ENCODE measurements around the gene HNRNPDL.
A peak's percentile ranks its signal among the peaks of the same experiment; 100 is the strongest.
"Not testable (repeated sequence)": the region's sequence is repeated elsewhere in the genome, so short reads cannot be mapped to it uniquely, and the experiment has no call there.

HNRNPDL gene

GRCh38 chr4:82430193-82430963 lies at the start of gene HNRNPDL, which contains the start of gene ENOPH1:
HNRNPDL (minus strand) TSS chr4:82430462; CDS start chr4:82429690, 772 bp downstream.
ENOPH1 (plus strand) TSS chr4:82430590; CDS start chr4:82430830, 240 bp downstream.
- DNase-seq: peak; percentile 100

GRCh38 chr4:82479562-82479961 lies 49.3 kb upstream of the HNRNPDL start:
- no peak for DNase-seq

DNA sequence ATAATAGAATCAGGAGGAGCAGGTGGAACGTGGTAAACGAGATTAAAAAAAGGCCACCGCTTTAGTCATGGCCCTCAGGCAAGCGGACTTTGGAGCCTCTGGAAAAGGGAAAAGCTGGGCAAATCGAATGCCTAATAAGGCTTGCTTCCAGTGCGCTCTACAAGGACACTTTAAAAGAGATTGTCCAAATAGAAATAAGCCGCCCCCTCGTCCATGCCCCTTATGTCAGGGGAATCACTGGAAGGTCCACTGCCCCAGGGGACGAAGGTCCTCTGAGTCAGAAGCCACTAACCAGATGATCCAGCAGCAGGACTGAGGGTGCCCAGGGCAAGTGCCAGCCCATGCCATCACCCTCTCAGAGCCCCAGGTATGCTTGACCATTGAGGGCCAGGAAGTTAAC lies 47.2 kb upstream of the HNRNPDL start:
- not testable (repeated sequence) for DNase-seq

DNA sequence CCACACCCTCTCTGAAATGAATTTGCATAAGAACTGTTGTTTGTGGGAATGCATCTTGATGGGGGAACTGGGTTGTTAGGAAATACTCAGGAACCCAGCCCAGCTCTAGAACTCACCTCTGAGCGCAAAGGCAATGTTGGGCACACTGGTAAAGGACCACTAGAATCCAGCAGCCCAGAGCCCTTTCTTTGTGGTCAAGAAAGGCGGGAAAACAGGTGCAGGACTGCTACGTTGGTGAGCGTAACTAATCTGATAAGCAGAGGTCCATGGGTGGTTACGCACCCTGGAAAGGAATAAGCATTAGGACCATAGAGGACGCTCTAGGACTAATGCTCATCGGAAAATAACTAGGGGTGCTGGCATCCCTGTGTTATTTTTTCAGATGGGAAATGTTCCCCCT lies 45.7 kb upstream of the HNRNPDL start:
- not testable (repeated sequence) for DNase-seq

GRCh38 chr4:82473621-82474164 lies 43.4 kb upstream of the HNRNPDL start:
- no peak for DNase-seq

GRCh38 chr4:82473080-82473479 lies 42.8 kb upstream of the HNRNPDL start:
- not testable (repeated sequence) for DNase-seq

- DNase-seq: no peak
These were observed 39.6 kb upstream of the HNRNPDL start for GRCh38 chr4:82469791-82470345.

- no peak for DNase-seq
These were observed 37.2 kb upstream of the HNRNPDL start for GRCh38 chr4:82467471-82467870.

GRCh38 chr4:82463221-82463620 lies 33.0 kb upstream of the HNRNPDL start:
- DNase-seq: no peak

GRCh38 chr4:82462415-82462831 lies 32.2 kb upstream of the HNRNPDL start:
- peak; percentile 85 for DNase-seq

GRCh38 chr4:82461710-82462109 lies 31.4 kb upstream of the HNRNPDL start:
- no peak for DNase-seq

GRCh38 chr4:82458729-82459128 lies 28.5 kb upstream of the HNRNPDL start:
- no peak for DNase-seq

- DNase-seq: no peak
These were observed 27.0 kb upstream of the HNRNPDL start for GRCh38 chr4:82457266-82457665.

DNA sequence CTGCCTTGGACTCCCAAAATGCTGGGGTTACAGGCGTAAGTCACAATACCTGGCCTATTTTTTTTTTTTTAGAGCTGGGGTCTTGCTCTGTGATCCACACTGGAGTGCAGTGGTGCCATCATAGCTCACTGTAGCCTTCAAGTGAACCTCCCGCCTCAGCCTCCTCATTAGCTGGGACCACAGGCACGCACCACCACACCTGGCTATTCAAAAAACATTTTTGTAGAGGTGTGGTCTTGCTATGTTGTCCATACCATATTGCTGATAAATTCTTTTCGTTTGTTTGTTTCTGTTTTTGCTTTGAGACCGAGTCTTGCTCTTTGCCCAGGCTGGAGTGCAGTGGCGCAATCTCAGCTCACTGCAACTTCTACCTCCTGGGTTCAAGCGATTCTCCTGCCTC lies 21.8 kb upstream of the HNRNPDL start:
- DNase-seq: no peak

- no peak for DNase-seq
These were observed 20.9 kb upstream of the HNRNPDL start for GRCh38 chr4:82450966-82451755.

DNA sequence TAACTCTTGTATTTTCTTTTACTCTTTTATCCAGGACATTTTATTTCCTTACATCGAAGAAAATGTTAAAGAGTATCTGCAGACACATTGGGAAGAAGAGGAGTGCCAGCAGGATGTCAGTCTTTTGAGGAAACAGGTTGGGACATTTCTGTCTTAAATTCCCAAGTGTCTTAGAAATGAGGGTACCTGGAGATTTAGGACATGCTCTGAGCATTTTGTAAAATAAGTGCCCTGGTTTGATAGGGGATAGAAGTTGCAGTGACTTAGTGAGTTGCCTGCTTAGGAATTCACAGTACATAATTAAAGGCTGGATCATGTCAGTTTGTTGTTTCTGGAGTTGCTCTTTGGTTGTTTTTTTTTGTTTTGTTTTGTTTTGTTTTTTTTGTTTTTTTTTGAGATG lies 17.6 kb upstream of the HNRNPDL start:
- DNase-seq: no peak

- DNase-seq: no peak
These were observed 8.8 kb upstream of the HNRNPDL start for GRCh38 chr4:82439088-82439487.

GRCh38 chr4:82437285-82438005 lies 7.2 kb upstream of the HNRNPDL start:
- DNase-seq: no peak

DNA sequence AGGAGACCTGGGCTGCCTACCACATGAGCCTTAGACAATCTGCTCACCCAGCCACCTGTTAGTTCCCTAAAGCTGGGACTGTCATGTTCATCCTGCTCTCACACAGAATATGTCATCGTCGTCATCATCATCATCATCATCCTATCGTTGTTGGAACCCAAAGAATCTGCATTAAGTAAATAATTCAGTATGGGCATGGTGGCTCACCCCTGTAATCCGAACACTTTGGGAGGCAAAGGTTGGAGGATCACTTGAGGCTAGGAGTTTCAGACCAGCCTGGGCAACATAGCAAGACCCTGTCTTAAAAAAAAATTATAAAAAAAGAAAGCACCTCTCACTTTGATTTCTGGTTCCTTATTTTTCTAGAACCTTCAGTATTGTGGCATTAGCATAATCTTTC lies 6.5 kb upstream of the HNRNPDL start:
- DNase-seq: no peak

- DNase-seq: no peak
These were observed 5.9 kb upstream of the HNRNPDL start for GRCh38 chr4:82436130-82436529.

DNA sequence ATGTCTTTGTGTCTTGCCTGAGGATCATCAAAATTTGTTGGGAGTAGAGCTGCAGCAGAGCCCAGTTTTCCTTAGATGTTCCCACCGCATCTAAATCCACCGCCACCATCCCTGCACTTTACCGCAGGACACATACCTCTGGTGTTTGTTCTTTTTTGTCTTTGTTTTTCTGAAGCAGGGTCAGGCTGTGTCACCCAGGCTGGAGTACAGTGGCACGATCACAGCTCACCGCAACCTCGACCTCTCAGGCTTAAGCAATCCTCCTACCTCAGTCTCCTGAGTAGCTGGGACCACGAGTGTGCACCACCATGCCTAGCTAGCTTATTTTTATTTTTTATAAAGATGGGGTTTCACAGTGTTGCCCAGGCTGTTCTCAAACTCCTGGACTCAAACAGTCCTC lies 4.7 kb upstream of the HNRNPDL start:
- DNase-seq: no peak

DNA sequence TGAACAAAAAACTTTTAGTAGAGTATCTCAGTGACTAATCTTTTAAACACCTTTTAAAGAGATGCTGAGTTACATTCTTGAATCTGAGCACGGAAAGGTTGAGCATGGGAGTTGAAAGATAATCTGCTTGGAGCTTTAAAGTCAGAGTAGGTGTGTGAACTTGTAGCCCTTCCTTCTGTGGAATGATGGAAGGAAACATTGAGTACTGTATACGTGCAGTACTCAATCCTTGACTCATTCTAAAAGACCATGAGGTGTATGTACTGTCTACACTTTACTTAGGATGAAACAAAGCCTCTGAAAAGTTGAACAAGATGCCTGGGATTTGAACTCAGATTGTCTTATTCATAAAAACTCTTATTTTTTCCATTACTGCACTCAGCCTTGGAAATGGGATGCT lies 3.5 kb upstream of the HNRNPDL start:
- no peak for DNase-seq

DNA sequence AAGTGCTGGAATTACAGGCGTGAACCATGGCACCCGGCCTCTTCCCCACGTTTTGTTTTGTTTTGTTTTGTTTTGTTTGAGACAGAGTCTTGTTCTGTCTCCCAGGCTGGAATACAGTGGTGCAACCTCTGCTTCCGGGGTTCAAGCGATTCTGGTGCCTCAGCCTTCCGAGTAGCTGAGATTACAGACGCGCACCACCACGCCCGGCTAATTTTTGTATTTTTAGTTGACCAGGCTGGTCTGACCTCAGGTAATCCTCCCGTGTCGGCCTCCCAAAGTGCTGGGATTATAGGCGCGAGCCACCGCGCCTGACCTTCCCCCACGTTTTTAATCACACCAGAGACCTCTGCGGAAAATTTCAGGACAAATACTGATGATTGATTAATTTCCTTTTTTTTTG lies 2.3 kb upstream of the HNRNPDL start:
- no peak for DNase-seq

All from activated naive CD4-positive, alpha-beta T cell treated with anti-CD3 and anti-CD28 coated beads, Interleukin-2, amount 50 U/mL, for 16 hours (primary cell).